G401 (cell line): ENCODE results near the gene ITGAL. TPM values are rescaled to one million over a fixed set of nuclear protein-coding genes. Genes with fewer than 3 reads are reported as not detected.

ENCODE experiments used
- DNase-seq: peaks from one replicate; pipeline ENCODE4 v3.0.0-alpha.2; 2015; ENCODE audit warnings: low spot score
- in situ Hi-C: cut with HindIII; loops from 2 replicates; pipeline ENCODE4 v1.10.0; 2016; ENCODE audit warnings: low sequenced_read_pairs, mixed read lengths
- total RNA-seq: library from RNA; depleted of rRNA; stranded (reverse); fragments of >200 nt; shearing (Covaris generic); gene quantifications from 2 replicates; pipeline ENCODE4 v1.2.3, GENCODE V29; 2014

ITGAL gene
- total RNA-seq, 1 experiment from 2014 or later = not detected

GRCh38 chr16:30557957-30558788 is 85.6 kb downstream of the ITGAL start, which contains the start of gene ZNF764:
Gene ZNF764 (minus strand): TSS chr16:30558374. CDS start chr16:30558182, 192 bp downstream.
- peak; percentile 99 for DNase-seq
- in situ Hi-C loops = no loop called here

- no peak for DNase-seq
- in situ Hi-C loops = no loop called here
Measured at GRCh38 chr16:30558789-30559377, 86.3 kb downstream of the ITGAL start.

GRCh38 chr16:30559690-30560089 is 87.1 kb downstream of the ITGAL start:
- in situ Hi-C loops = no loop called here
- DNase-seq = no peak

GRCh38 chr16:30561089-30561816 is 88.7 kb downstream of the ITGAL start:
- in situ Hi-C loops = no loop called here
- DNase-seq = no peak

DNA sequence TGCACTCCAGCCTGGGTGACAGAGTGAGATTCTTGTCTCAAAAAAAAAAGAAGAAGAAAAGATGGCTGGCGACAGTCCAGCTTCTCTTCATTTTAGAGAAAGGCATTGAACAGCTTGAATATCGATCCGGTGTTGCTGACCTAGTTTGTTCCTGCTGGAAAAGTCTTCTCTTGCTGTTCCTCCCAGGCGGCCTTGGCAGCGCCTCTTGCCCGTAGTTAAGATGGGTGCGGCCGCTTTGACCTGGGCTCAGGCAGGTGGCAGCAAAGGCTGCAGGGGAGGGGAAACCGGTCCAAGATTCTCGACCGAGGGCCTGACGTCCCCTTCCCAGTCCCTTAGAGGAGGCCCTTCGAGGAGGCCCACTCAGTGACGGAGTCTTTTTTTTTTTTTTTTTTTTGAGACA is 89.5 kb downstream of the ITGAL start:
- DNase-seq = no peak
- in situ Hi-C loops = no loop called here

- in situ Hi-C loops = no loop called here
- DNase-seq = peak; percentile 67
Measured at GRCh38 chr16:30565526-30565925, 93.0 kb downstream of the ITGAL start.

GRCh38 chr16:30565984-30566383 is 93.4 kb downstream of the ITGAL start:
- in situ Hi-C loops = no loop called here
- DNase-seq = peak; percentile 55

DNA sequence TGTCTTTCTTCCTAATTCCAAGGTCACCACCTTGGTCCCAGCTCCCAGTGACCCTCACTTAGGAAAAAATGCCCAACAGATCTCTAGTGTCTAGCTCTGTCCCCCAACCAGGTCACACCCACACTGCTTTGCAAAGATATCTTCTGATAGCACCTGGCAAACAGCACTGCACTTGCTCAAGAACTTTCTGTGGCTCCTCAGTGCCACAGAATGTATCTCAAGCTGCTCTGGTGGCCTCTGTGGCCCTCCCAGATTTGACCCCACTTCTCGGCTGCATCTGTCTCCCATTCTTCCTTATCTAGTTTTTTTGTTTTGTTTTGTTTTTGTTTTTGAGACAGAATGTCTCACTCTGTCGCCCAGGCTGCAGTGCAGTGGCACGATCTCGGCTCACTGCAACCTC is 94.0 kb downstream of the ITGAL start:
- in situ Hi-C loops = no loop called here

DNA sequence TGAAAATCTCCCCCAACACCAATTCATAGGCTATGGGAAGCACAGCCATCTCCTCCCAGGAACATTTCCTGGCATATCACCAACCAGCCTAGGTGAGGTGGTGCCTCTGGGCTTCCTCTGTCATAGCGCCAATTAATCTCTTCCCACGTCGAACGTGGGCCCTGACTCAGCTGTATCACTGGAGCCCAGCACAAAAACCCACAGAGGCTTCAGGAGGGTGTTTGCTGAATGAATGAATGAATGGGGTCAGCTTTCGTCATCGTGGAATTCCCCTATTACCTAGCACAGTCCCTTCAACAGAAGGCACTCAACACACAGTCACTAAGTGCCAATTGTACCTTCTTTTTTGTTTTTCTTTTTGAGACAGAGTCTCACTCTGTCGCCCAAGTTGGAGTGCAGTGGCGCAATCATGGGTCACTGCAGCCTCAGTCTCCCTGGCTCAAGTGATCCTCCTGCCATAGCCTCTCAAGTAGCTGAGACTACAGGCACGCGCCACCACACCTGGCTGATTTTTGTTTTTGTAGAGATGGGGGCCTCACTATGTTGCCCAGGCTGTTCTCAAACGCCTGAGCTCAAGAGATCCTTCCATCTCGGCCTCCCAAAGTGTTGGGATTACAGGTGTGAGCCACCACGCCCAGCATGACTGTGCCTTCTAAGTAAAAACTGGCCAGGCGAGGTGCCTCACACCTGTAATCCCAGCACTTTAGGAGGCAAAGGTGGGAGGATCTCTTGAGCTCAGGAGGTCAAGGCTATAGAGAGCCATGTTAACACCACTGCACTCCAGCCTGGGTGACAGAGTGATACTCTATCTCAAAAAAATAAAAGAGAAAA is 94.8 kb downstream of the ITGAL start:
- DNase-seq = no peak
- in situ Hi-C loops = no loop called here

More for the DNA sequence above, 94.0 kb downstream of the ITGAL start:
- DNase-seq = no peak

- DNase-seq = no peak
- in situ Hi-C loops = no loop called here
Measured at GRCh38 chr16:30567991-30568638, 95.6 kb downstream of the ITGAL start.

DNA sequence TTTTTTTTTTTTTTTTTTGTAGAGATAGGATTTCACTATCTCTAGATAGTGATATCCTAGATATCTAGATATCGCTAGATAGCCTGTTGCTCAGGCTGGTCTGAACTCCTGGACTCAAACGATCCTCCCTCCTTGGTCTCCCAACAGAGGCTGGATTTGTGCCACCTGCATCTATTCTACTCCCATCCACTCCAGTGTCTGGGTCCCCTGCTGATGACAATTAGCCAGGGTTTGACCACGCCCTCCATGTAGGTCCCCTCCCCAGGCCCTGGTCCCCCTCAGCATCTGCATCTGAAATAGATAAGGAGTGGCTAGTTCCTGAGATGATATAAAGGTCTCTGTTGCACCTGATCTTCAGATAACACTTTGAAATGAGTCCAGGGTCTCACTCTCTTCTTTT is 96.7 kb downstream of the ITGAL start:
- in situ Hi-C loops = no loop called here
- no peak for DNase-seq

- in situ Hi-C loops = no loop called here
Measured at GRCh38 chr16:30569746-30570635, 97.4 kb downstream of the ITGAL start.

GRCh38 chr16:30570636-30571444 is 98.3 kb downstream of the ITGAL start:
- peak; percentile 58 for DNase-seq
- in situ Hi-C loops = no loop called here

More at GRCh38 chr16:30569746-30570635, 97.4 kb downstream of the ITGAL start:
- no peak for DNase-seq

DNA sequence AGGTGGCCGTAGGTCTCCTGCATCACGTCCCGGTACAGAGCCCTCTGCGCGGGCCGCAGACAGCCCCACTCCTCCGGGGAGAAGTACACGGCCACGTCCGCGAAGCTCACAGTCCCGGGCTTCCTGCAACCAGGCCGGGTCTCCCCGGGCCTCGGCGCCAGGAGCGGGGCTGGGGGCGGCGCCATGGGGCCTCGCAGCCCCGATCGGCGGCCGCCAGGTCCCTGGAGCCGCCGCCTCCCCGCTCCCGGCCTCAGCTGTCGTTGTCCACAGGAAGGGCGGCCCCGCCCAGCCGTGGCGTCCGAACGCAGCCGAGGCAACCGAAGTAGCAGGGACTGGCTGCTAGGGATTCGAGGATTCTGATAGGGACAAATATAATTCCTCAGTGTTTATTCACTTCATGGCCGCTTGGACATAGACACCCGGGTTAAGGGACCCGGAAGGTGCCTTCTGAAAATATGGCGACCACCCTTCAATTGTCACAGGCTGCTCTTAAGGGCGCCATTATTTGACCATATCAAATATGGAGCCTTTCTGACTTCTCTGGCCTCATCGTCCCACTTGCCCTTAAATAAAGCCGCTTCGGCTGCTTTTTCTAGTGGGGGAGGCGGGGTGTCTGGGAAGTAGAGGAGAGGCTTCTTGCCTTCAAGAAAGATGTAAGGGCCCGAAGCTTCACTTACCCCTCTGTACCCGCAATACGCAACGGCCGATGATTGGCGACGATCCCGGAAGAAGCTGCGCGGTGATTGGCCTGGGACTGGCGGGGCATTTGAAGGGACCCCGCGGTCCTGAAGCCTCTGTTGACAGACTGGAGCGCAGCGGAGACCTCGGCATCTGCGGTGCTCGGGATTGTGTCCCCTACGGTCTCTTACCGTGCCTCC is 99.1 kb downstream of the ITGAL start, which contains the start of gene ZNF688:
TSS of gene ZNF688 (minus strand) at position 270 of the 878 bp plus-strand sequence. CDS start at position 185, 85 bp downstream.
- DNase-seq = peak; percentile 99
- in situ Hi-C loops = no loop called here
